Activated CD8-positive, alpha-beta memory T cell treated with anti-CD3 and anti-CD28 coated beads, Interleukin-2, amount 50 U/mL, for 24 hours (primary cell): ENCODE results near the gene NUP93.

Source experiments
- DNase-seq: peaks from one replicate; pipeline ENCODE4 v3.0.0-alpha.2; 2020; ENCODE audit errors: extremely low read depth

The NUP93 gene

GRCh38 chr16:56892705-56893104 is 162.8 kb downstream of the NUP93 start:
- no peak for DNase-seq

- no peak for DNase-seq
These were observed 164.5 kb downstream of the NUP93 start for GRCh38 chr16:56894331-56894917.

- DNase-seq: no peak
These were observed 165.9 kb downstream of the NUP93 start for GRCh38 chr16:56895813-56896212.

- DNase-seq: no peak
These were observed 166.3 kb downstream of the NUP93 start for GRCh38 chr16:56896244-56896643.

GRCh38 chr16:56897026-56897799 is 167.3 kb downstream of the NUP93 start:
- DNase-seq: no peak

- no peak for DNase-seq
These were observed 168.9 kb downstream of the NUP93 start for GRCh38 chr16:56898847-56899246.
